Neural cell (in vitro differentiated cells): ENCODE data around the gene STEAP1B. TPM values are rescaled to one million over a fixed set of nuclear protein-coding genes. Genes with fewer than 3 reads are reported as not detected.

Source experiments
- H2AFZ ChIP-seq: fragments of 200-600, 300-800 bp; sonication (generic), shearing (Covaris generic); 2 replicates; pipeline ENCODE4 v1.6.0; 2014; ENCODE audit warnings: low read depth, mild to moderate bottlenecking, antibody characterized with exemption, low read length, moderate library complexity
- H3F3A ChIP-seq: fragments of 200-600 bp; shearing (Covaris generic); 2 replicates; pipeline ENCODE4 v1.6.1; 2016; ENCODE audit warnings: mild to moderate bottlenecking, moderate library complexity, mixed read lengths, antibody characterized with exemption, low read length; ENCODE audit not compliant: insufficient read depth, poor library complexity, severe bottlenecking
- H3K27ac ChIP-seq: fragments of 200-600, 300-800 bp; sonication (generic), shearing (Covaris generic); 2 replicates; pipeline ENCODE4 v1.5.1; 2014; ENCODE audit warnings: mild to moderate bottlenecking, low read length, moderate library complexity
- H3K27me3 ChIP-seq: fragments of 300-800, 200-600 bp; sonication (generic), shearing (Covaris generic); 2 replicates; pipeline ENCODE4 v1.6.0; 2014; ENCODE audit warnings: mild to moderate bottlenecking, low read depth, low read length, moderate library complexity; ENCODE audit not compliant: insufficient read depth
- H3K36me3 ChIP-seq: fragments of 300-800, 200-600 bp; sonication (generic), shearing (Covaris generic); 2 replicates; pipeline ENCODE4 v1.5.1; 2014; ENCODE audit warnings: mild to moderate bottlenecking, antibody characterized with exemption, low read length, moderate library complexity; ENCODE audit not compliant: insufficient read depth
- H3K4me2 ChIP-seq: fragments of 300-800, 200-600 bp; sonication (generic), shearing (Covaris generic); 2 replicates; pipeline ENCODE4 v1.6.0; 2014; ENCODE audit warnings: mild to moderate bottlenecking, low read length
- H3K4me3 ChIP-seq: fragments of 300-800, 200-600 bp; sonication (generic), shearing (Covaris generic); 2 replicates; pipeline ENCODE4 v1.5.1; 2014; ENCODE audit warnings: mild to moderate bottlenecking, low read length, moderate library complexity
- H3K79me2 ChIP-seq: fragments of 200-600 bp; shearing (Covaris generic); replicated peaks from 2 replicates; pipeline ENCODE4 v1.6.0; 2014; ENCODE audit warnings: mild to moderate bottlenecking, low read length, moderate library complexity; ENCODE audit not compliant: insufficient read depth
- H3K9ac ChIP-seq: fragments of 300-800, 200-600 bp; sonication (generic), shearing (Covaris generic); 2 replicates; pipeline ENCODE4 v1.6.1; 2016; ENCODE audit warnings: mild to moderate bottlenecking, low read length, mixed read lengths
- H3K9me2 ChIP-seq: fragments of 200-600 bp; shearing (Covaris generic); 2 replicates; pipeline ENCODE4 v1.6.1; 2016; ENCODE audit warnings: mild to moderate bottlenecking, low read length, mixed read lengths; ENCODE audit not compliant: insufficient read depth
- H3K9me3 ChIP-seq: fragments of 200-600, 300-800 bp; sonication (generic), shearing (Covaris generic); 2 replicates; pipeline ENCODE4 v1.6.1; 2016; ENCODE audit warnings: mild to moderate bottlenecking, mixed run types, low read length, moderate library complexity, mixed read lengths
- H4K20me1 ChIP-seq: fragments of 200-600 bp; shearing (Covaris generic); 2 replicates; pipeline ENCODE4 v1.6.1; 2016; ENCODE audit warnings: mild to moderate bottlenecking, mixed run types; ENCODE audit not compliant: insufficient read depth
- EP300 ChIP-seq: fragments of 450-650 bp; conservative IDR thresholded peaks from 2 replicates; pipeline ENCODE4 v1.6.1; 2014; ENCODE audit warnings: antibody characterized with exemption, mild to moderate bottlenecking, moderate library complexity; ENCODE audit not compliant: poor library complexity, severe bottlenecking
- EZH2 ChIP-seq: fragments of 200-600, 300-800 bp; shearing (Covaris generic), sonication (generic); IDR thresholded peaks from 2 replicates; pipeline ENCODE4 v1.6.1; 2014; ENCODE audit warnings: antibody characterized with exemption, low read length, borderline replicate concordance, mild to moderate bottlenecking; ENCODE audit not compliant: insufficient read depth, poor library complexity, severe bottlenecking
- MXI1 ChIP-seq: fragments of 450-650 bp; conservative IDR thresholded peaks from 2 replicates; pipeline ENCODE4 v1.6.1; 2014; ENCODE audit warnings: antibody characterized with exemption, mild to moderate bottlenecking; ENCODE audit not compliant: poor library complexity, severe bottlenecking
- POLR2AphosphoS5 ChIP-seq: IDR thresholded peaks from 2 replicates; pipeline ENCODE4 v1.6.1; 2012
- RAD21 ChIP-seq: fragments of 450-650 bp; conservative IDR thresholded peaks from 2 replicates; pipeline ENCODE4 v1.6.1; 2014; ENCODE audit warnings: antibody characterized with exemption, mild to moderate bottlenecking, moderate library complexity
- SMC3 ChIP-seq: fragments of 450-650 bp; conservative IDR thresholded peaks from 2 replicates; pipeline ENCODE4 v1.6.1; 2014; ENCODE audit warnings: antibody characterized with exemption, mild to moderate bottlenecking, moderate library complexity; ENCODE audit not compliant: poor library complexity
- TAF1 ChIP-seq: IDR thresholded peaks from 2 replicates; pipeline ENCODE4 v1.6.1; 2012; ENCODE audit warnings: low read depth
- polyA plus RNA-seq: library from polyadenylated mRNA; depleted of rRNA; stranded (reverse); fragments of >200 nt; gene quantifications from 2 replicates; pipeline ENCODE4 v1.2.3, GENCODE V29; 2014
- TF ChIP-seq, protein P1 (sequence below): fragments of 450-650 bp; IDR thresholded peaks from 2 replicates; pipeline ENCODE4 v1.5.1; 2014; ENCODE audit warnings: antibody characterized with exemption, mild to moderate bottlenecking, moderate library complexity; ENCODE audit not compliant: poor library complexity, severe bottlenecking
- TF ChIP-seq, protein P2 (sequence below): IDR thresholded peaks from 2 replicates; pipeline ENCODE4 v1.6.1; 2012; ENCODE audit warnings: borderline replicate concordance

The STEAP1B gene
- polyA plus RNA-seq, 1 donor from 2014 or later = 0.51 TPM

DNA sequence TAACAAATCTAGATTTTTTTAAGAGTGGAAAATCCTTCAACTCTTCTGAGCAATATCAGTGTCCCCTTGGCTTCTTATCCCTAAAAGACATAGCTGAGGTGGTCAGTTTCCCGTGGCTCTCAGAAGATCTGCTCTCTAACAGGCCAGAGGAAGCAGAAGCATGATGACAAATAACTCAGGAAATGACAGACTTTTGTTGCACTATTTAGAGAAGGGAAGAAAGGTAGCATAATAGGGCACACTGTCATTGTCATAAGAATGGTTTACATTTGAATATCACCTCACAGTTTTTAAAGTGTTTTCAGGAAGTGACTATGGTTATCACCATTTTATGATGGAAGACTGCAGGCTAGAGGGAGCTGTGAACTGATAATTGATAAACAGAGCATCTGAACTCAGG lies 109.5 kb downstream of the STEAP1B start:
- no peaks in the 10 kb centered on the region for H3K36me3 ChIP-seq
- no peaks in the 10 kb centered on the region for H3K27me3 ChIP-seq
- no peaks in the 10 kb centered on the region for H4K20me1 ChIP-seq
- H3K79me2 ChIP-seq = no peaks in the 10 kb centered on the region
- H3K4me3 ChIP-seq = no peak overlapping the region
- H3K9ac ChIP-seq = no peak overlapping the region
- no peak overlapping the region for H3K27ac ChIP-seq
- TF ChIP-seq, protein P1, sequence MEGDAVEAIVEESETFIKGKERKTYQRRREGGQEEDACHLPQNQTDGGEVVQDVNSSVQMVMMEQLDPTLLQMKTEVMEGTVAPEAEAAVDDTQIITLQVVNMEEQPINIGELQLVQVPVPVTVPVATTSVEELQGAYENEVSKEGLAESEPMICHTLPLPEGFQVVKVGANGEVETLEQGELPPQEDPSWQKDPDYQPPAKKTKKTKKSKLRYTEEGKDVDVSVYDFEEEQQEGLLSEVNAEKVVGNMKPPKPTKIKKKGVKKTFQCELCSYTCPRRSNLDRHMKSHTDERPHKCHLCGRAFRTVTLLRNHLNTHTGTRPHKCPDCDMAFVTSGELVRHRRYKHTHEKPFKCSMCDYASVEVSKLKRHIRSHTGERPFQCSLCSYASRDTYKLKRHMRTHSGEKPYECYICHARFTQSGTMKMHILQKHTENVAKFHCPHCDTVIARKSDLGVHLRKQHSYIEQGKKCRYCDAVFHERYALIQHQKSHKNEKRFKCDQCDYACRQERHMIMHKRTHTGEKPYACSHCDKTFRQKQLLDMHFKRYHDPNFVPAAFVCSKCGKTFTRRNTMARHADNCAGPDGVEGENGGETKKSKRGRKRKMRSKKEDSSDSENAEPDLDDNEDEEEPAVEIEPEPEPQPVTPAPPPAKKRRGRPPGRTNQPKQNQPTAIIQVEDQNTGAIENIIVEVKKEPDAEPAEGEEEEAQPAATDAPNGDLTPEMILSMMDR = no peak
- TF ChIP-seq TAF1 (no peak), MXI1 (no peak), EP300 (no peak), RAD21 (no peak), POLR2AphosphoS5 (no peak), EZH2 (no peak), SMC3 (no peak)
- TF ChIP-seq, protein P2, sequence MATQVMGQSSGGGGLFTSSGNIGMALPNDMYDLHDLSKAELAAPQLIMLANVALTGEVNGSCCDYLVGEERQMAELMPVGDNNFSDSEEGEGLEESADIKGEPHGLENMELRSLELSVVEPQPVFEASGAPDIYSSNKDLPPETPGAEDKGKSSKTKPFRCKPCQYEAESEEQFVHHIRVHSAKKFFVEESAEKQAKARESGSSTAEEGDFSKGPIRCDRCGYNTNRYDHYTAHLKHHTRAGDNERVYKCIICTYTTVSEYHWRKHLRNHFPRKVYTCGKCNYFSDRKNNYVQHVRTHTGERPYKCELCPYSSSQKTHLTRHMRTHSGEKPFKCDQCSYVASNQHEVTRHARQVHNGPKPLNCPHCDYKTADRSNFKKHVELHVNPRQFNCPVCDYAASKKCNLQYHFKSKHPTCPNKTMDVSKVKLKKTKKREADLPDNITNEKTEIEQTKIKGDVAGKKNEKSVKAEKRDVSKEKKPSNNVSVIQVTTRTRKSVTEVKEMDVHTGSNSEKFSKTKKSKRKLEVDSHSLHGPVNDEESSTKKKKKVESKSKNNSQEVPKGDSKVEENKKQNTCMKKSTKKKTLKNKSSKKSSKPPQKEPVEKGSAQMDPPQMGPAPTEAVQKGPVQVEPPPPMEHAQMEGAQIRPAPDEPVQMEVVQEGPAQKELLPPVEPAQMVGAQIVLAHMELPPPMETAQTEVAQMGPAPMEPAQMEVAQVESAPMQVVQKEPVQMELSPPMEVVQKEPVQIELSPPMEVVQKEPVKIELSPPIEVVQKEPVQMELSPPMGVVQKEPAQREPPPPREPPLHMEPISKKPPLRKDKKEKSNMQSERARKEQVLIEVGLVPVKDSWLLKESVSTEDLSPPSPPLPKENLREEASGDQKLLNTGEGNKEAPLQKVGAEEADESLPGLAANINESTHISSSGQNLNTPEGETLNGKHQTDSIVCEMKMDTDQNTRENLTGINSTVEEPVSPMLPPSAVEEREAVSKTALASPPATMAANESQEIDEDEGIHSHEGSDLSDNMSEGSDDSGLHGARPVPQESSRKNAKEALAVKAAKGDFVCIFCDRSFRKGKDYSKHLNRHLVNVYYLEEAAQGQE = no peak
- H3K9me3 ChIP-seq = no peaks in the 10 kb centered on the region
- no peak overlapping the region for H2AFZ ChIP-seq
- H3K4me2 ChIP-seq = no peak overlapping the region
- no peaks in the 10 kb centered on the region for H3F3A ChIP-seq
- H3K9me2 ChIP-seq = no peaks in the 10 kb centered on the region

DNA sequence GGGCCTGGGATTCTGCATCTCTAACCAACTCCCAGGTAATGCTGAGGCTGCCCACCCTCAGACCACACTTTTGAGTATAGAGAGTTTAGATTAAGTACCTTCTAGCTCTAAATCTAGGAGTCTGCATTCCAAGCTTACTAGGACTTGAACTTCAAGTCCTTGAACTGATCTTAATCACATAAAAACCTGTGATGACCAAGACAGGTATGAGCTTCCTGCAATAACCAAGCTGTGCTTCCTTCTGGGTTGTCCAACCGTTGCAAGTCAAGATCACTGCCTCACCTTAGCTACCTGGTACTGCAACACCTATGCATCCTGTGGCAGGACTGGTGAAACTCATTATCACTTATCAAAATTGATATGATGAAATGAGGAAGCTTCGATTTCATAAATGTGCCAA lies 110.1 kb downstream of the STEAP1B start:
- Histone ChIP-seq H3K27ac (no peak overlapping the region), H2AFZ (no peak overlapping the region), H3K4me3 (no peak overlapping the region), H3K9me3 (no peaks in the 10 kb centered on the region), H4K20me1 (no peaks in the 10 kb centered on the region), H3K4me2 (no peak overlapping the region), H3K27me3 (no peaks in the 10 kb centered on the region), H3K9me2 (no peaks in the 10 kb centered on the region), H3K36me3 (no peaks in the 10 kb centered on the region), H3K79me2 (no peaks in the 10 kb centered on the region), H3F3A (no peaks in the 10 kb centered on the region), H3K9ac (no peak overlapping the region)
- TF ChIP-seq SMC3 = no peak
- no peak for TF ChIP-seq POLR2AphosphoS5
- no peak for TF ChIP-seq EZH2

DNA sequence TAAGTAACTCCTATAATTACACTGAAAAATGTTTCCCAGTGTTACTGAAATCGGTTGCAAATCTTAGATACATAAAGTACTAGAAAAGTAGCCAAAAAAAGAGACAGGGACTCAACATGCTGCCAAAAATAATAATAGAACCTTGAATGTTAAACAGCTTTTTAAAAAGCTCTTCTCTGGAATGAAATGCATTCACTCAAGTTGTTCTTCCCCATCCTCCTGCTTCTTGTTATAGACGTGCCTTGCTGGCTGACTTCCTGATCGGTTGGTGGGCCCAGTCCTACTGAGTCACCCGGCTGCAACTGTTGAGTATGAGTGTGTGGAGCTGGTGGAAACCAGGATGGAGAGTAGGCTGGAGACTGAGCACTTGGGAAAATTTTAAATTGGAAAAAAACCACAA lies 112.4 kb downstream of the STEAP1B start:
- Histone ChIP-seq H3K9me2 (no peaks in the 10 kb centered on the region), H4K20me1 (no peaks in the 10 kb centered on the region), H3F3A (no peaks in the 10 kb centered on the region), H3K79me2 (no peaks in the 10 kb centered on the region), H3K9me3 (no peaks in the 10 kb centered on the region), H3K36me3 (no peaks in the 10 kb centered on the region), H3K4me2 (no peak overlapping the region), H2AFZ (no peak overlapping the region), H3K27me3 (no peaks in the 10 kb centered on the region), H3K27ac (no peak overlapping the region), H3K9ac (no peak overlapping the region), H3K4me3 (no peak overlapping the region)
- TF ChIP-seq SMC3 = no peak
- TF ChIP-seq, protein P1 = no peak
- no peak for TF ChIP-seq RAD21
- TF ChIP-seq MXI1 = no peak
- TF ChIP-seq EZH2 = no peak
- TF ChIP-seq, protein P2 = no peak
- TF ChIP-seq POLR2AphosphoS5 = no peak
- no peak for TF ChIP-seq TAF1
- no peak for TF ChIP-seq EP300
